WTC11 (cell line): ENCODE measurements around the gene CIZ1. TPM values are rescaled to one million over a fixed set of nuclear protein-coding genes. Genes with fewer than 3 reads are reported as not detected.

Experiments
- ATAC-seq: fragments of 200-7000 bp; cut with Tn5 transposase; 2 replicates; pipeline ENCODE4 v1.10.0; 2021; ENCODE audit warnings: mild to moderate bottlenecking, moderate library complexity
- CTCF ChIA-PET: fragments of 300-600 bp; sonication (Branson Sonifier 250); formaldehyde crosslinking; loops from one replicate; lab custom pipeline; 2021; ENCODE audit warnings: antibody characterized with exemption; lab: Charles Lee
- POLR2A ChIA-PET: fragments of 350-600 bp; sonication (Branson Sonifier 250); formaldehyde crosslinking; loops from one replicate; lab custom pipeline; 2021; ENCODE audit warnings: antibody characterized with exemption; lab: Charles Lee
- DNase-seq: peaks from one replicate; pipeline ENCODE4 v3.0.0; 2021; ENCODE audit warnings: low spot score
- H3K27ac Mint-ChIP-seq: 2 replicates; pipeline ENCODE4 v1.8.0; 2021; ENCODE audit warnings: mixed read lengths
- H3K27me3 Mint-ChIP-seq: 2 replicates; pipeline ENCODE4 v1.8.0; 2021; ENCODE audit warnings: low read depth, mild to moderate bottlenecking, moderate library complexity, mixed read lengths
- H3K36me3 Mint-ChIP-seq: 2 replicates; pipeline ENCODE4 v1.8.0; 2021; ENCODE audit warnings: mixed read lengths
- H3K4me1 Mint-ChIP-seq: 2 replicates; pipeline ENCODE4 v1.8.0; 2022; ENCODE audit warnings: mixed read lengths
- H3K4me3 Mint-ChIP-seq: 2 replicates; pipeline ENCODE4 v1.8.0; 2021; ENCODE audit warnings: mild to moderate bottlenecking, moderate library complexity, mixed read lengths
- H3K9me3 Mint-ChIP-seq: 2 replicates; pipeline ENCODE4 v1.8.0; 2021; ENCODE audit warnings: mixed read lengths
- CREB1 ChIP-seq: sonication (generic); formaldehyde crosslinking; IDR thresholded peaks from 2 replicates; pipeline ENCODE4 v1.8.0; 2023; ENCODE audit warnings: mild to moderate bottlenecking, missing genetic modification reagents
- CREM ChIP-seq: sonication (generic); formaldehyde crosslinking; IDR thresholded peaks from 2 replicates; pipeline ENCODE4 v1.8.1; 2022; ENCODE audit warnings: mild to moderate bottlenecking, missing genetic modification reagents, moderate library complexity
- EMX1 ChIP-seq: fragments of 250-450 bp; sonication (Bioruptor Pico); IDR thresholded peaks from 2 replicates; pipeline ENCODE4 v1.8.0; 2021; ENCODE audit warnings: mild to moderate bottlenecking
- ERG ChIP-seq: fragments of 250-450 bp; sonication (Bioruptor Pico); IDR thresholded peaks from 2 replicates; pipeline ENCODE4 v1.8.0; 2021; ENCODE audit warnings: mild to moderate bottlenecking
- ESRRA ChIP-seq: sonication (generic); formaldehyde crosslinking; IDR thresholded peaks from 2 replicates; pipeline ENCODE4 v1.8.1; 2022; ENCODE audit warnings: mild to moderate bottlenecking, missing genetic modification reagents, borderline replicate concordance
- ETV6 ChIP-seq: sonication (generic); formaldehyde crosslinking; IDR thresholded peaks from 2 replicates; pipeline ENCODE4 v1.8.1; 2022; ENCODE audit warnings: mild to moderate bottlenecking, missing genetic modification reagents
- GRHL2 ChIP-seq: fragments of 250-450 bp; sonication (Bioruptor Pico); IDR thresholded peaks from 2 replicates; pipeline ENCODE4 v1.8.0; 2022; ENCODE audit warnings: mild to moderate bottlenecking, moderate library complexity; ENCODE audit not compliant: insufficient replicate concordance, severe bottlenecking
- GTF2I ChIP-seq: fragments of 250-450 bp; sonication (Bioruptor Pico); conservative IDR thresholded peaks from 2 replicates; pipeline ENCODE4 v1.4.0; 2021; ENCODE audit warnings: mild to moderate bottlenecking
- IRF1 ChIP-seq: sonication (generic); formaldehyde crosslinking; IDR thresholded peaks from 2 replicates; pipeline ENCODE4 v1.8.0; 2023; ENCODE audit warnings: missing genetic modification reagents
- JAZF1 ChIP-seq: fragments of 250-450 bp; sonication (Bioruptor Pico); IDR thresholded peaks from 2 replicates; pipeline ENCODE4 v1.9.0; 2021; ENCODE audit warnings: moderate library complexity, mild to moderate bottlenecking, inconsistent platforms
- NFE2L1 ChIP-seq: sonication (generic); formaldehyde crosslinking; IDR thresholded peaks from 2 replicates; pipeline ENCODE4 v1.8.1; 2023; ENCODE audit warnings: missing genetic modification reagents
- NR2C2 ChIP-seq: sonication (generic); formaldehyde crosslinking; IDR thresholded peaks from 2 replicates; pipeline ENCODE4 v1.8.0; 2022; ENCODE audit warnings: mild to moderate bottlenecking, missing genetic modification reagents
- PREB ChIP-seq: sonication (generic); formaldehyde crosslinking; IDR thresholded peaks from 2 replicates; pipeline ENCODE4 v1.8.1; 2022; ENCODE audit warnings: mild to moderate bottlenecking, missing genetic modification reagents, moderate library complexity, borderline replicate concordance
- SMAD4 ChIP-seq: sonication (generic); formaldehyde crosslinking; IDR thresholded peaks from 2 replicates; pipeline ENCODE4 v1.8.0; 2022; ENCODE audit warnings: mild to moderate bottlenecking, missing genetic modification reagents
- SOX15 ChIP-seq: fragments of 250-450 bp; sonication (Bioruptor Pico); IDR thresholded peaks from 2 replicates; pipeline ENCODE4 v1.9.0; 2021; ENCODE audit warnings: mild to moderate bottlenecking
- TP53 ChIP-seq: sonication (generic); formaldehyde crosslinking; IDR thresholded peaks from 2 replicates; pipeline ENCODE4 v1.8.1; 2023; ENCODE audit warnings: mild to moderate bottlenecking, missing genetic modification reagents
- ZNF423 ChIP-seq: fragments of 250-450 bp; sonication (Bioruptor Pico); IDR thresholded peaks from 2 replicates; pipeline ENCODE4 v2.1.2; 2022; ENCODE audit warnings: mild to moderate bottlenecking, moderate library complexity
- total RNA-seq: library from RNA; stranded (reverse); gene quantifications from 3 replicates; pipeline ENCODE4 v1.2.3, GENCODE V29; 2021
- TF ChIP-seq, protein P1 (sequence below): sonication (generic); formaldehyde crosslinking; IDR thresholded peaks from 2 replicates; pipeline ENCODE4 v1.8.1; 2023; ENCODE audit warnings: mild to moderate bottlenecking, missing genetic modification reagents
- TF ChIP-seq, protein P2 (sequence below): fragments of 250-450 bp; sonication (Bioruptor Pico); IDR thresholded peaks from 2 replicates; pipeline ENCODE4 v1.9.0; 2021; ENCODE audit warnings: mild to moderate bottlenecking
- TF ChIP-seq, protein P3 (sequence below): sonication (generic); formaldehyde crosslinking; IDR thresholded peaks from 2 replicates; pipeline ENCODE4 v1.8.0; 2023; ENCODE audit warnings: mild to moderate bottlenecking, missing genetic modification reagents
- TF ChIP-seq, protein P4 (sequence below): sonication (generic); formaldehyde crosslinking; IDR thresholded peaks from 2 replicates; pipeline ENCODE4 v1.8.0; 2022; ENCODE audit warnings: mild to moderate bottlenecking, missing genetic modification reagents

CIZ1 gene
- total RNA-seq, 1 experiment from 2014 or later = 90.2 TPM

GRCh38 chr9:128225770-128226411 is 34.5 kb upstream of the CIZ1 start:
- ATAC-seq (no peak), DNase-seq (no peak)
- Mint-ChIP-seq H3K9me3 (no peaks in the 10 kb centered on the region), H3K27me3 (no peaks in the 10 kb centered on the region; the same call in 1 of the 2 replicates), H3K27ac (no peak overlapping the region), H3K36me3 (peaks cover 17% of the 10 kb centered on the region), H3K4me1 (no peaks in the 10 kb centered on the region), H3K4me3 (no peak overlapping the region)
- ChIA-PET CTCF (interaction anchor here (1.0 kb wide), 1 partner anchor 33 kb away, joined by 3 read pairs; no protein-coding TSS in a partner anchor), POLR2A (interaction anchor here (0.6 kb wide), 1 partner anchor 723 kb away, joined by 5 read pairs; no protein-coding TSS in a partner anchor)
- TF ChIP-seq ZNF423 (no peak), SOX15 (CRISPR knock-in tag) (no peak), IRF1 (CRISPR knock-in tag) (no peak), PREB (CRISPR knock-in tag) (no peak), NR2C2 (CRISPR knock-in tag) (no peak), NFE2L1 (CRISPR knock-in tag) (no peak), ETV6 (CRISPR knock-in tag) (no peak)
- TF ChIP-seq, protein P1, sequence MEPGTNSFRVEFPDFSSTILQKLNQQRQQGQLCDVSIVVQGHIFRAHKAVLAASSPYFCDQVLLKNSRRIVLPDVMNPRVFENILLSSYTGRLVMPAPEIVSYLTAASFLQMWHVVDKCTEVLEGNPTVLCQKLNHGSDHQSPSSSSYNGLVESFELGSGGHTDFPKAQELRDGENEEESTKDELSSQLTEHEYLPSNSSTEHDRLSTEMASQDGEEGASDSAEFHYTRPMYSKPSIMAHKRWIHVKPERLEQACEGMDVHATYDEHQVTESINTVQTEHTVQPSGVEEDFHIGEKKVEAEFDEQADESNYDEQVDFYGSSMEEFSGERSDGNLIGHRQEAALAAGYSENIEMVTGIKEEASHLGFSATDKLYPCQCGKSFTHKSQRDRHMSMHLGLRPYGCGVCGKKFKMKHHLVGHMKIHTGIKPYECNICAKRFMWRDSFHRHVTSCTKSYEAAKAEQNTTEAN (CRISPR knock-in tag) = no peak

GRCh38 chr9:128224877-128225276 is 33.5 kb upstream of the CIZ1 start:
- H3K4me3 Mint-ChIP-seq = no peak overlapping the region
- DNase-seq = no peak
- H3K27me3 Mint-ChIP-seq = no peaks in the 10 kb centered on the region; the same call in 1 of the 2 replicates
- ChIA-PET POLR2A (interaction anchor here (0.6 to 0.7 kb wide), 2 partner anchors 417 to 439 kb away, joined by 3 to 5 read pairs; no protein-coding TSS in a partner anchor), CTCF (no interaction called here)
- H3K9me3 Mint-ChIP-seq = no peaks in the 10 kb centered on the region
- H3K4me1 Mint-ChIP-seq = no peaks in the 10 kb centered on the region
- H3K36me3 Mint-ChIP-seq = peaks cover 21% of the 10 kb centered on the region
- no peak for ATAC-seq
- TF ChIP-seq, protein P2, sequence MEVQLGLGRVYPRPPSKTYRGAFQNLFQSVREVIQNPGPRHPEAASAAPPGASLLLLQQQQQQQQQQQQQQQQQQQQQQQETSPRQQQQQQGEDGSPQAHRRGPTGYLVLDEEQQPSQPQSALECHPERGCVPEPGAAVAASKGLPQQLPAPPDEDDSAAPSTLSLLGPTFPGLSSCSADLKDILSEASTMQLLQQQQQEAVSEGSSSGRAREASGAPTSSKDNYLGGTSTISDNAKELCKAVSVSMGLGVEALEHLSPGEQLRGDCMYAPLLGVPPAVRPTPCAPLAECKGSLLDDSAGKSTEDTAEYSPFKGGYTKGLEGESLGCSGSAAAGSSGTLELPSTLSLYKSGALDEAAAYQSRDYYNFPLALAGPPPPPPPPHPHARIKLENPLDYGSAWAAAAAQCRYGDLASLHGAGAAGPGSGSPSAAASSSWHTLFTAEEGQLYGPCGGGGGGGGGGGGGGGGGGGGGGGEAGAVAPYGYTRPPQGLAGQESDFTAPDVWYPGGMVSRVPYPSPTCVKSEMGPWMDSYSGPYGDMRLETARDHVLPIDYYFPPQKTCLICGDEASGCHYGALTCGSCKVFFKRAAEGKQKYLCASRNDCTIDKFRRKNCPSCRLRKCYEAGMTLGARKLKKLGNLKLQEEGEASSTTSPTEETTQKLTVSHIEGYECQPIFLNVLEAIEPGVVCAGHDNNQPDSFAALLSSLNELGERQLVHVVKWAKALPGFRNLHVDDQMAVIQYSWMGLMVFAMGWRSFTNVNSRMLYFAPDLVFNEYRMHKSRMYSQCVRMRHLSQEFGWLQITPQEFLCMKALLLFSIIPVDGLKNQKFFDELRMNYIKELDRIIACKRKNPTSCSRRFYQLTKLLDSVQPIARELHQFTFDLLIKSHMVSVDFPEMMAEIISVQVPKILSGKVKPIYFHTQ (CRISPR knock-in tag) = no peak
- TF ChIP-seq, protein P3, sequence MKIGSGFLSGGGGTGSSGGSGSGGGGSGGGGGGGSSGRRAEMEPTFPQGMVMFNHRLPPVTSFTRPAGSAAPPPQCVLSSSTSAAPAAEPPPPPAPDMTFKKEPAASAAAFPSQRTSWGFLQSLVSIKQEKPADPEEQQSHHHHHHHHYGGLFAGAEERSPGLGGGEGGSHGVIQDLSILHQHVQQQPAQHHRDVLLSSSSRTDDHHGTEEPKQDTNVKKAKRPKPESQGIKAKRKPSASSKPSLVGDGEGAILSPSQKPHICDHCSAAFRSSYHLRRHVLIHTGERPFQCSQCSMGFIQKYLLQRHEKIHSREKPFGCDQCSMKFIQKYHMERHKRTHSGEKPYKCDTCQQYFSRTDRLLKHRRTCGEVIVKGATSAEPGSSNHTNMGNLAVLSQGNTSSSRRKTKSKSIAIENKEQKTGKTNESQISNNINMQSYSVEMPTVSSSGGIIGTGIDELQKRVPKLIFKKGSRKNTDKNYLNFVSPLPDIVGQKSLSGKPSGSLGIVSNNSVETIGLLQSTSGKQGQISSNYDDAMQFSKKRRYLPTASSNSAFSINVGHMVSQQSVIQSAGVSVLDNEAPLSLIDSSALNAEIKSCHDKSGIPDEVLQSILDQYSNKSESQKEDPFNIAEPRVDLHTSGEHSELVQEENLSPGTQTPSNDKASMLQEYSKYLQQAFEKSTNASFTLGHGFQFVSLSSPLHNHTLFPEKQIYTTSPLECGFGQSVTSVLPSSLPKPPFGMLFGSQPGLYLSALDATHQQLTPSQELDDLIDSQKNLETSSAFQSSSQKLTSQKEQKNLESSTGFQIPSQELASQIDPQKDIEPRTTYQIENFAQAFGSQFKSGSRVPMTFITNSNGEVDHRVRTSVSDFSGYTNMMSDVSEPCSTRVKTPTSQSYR = no peak
- no peak for TF ChIP-seq ESRRA (CRISPR knock-in tag)
- no peak for TF ChIP-seq SMAD4
- TF ChIP-seq JAZF1 (CRISPR knock-in tag) = no peak
- TF ChIP-seq, protein P1 (CRISPR knock-in tag) = no peak
- no peak for TF ChIP-seq CREM (CRISPR knock-in tag)
- TF ChIP-seq ERG (CRISPR knock-in tag) = no peak
- TF ChIP-seq GRHL2 = no peak
- TF ChIP-seq TP53 (CRISPR knock-in tag) = no peak
- no peak for TF ChIP-seq GTF2I (CRISPR knock-in tag)
- no peak for TF ChIP-seq EMX1 (CRISPR knock-in tag)
- TF ChIP-seq, protein P4, sequence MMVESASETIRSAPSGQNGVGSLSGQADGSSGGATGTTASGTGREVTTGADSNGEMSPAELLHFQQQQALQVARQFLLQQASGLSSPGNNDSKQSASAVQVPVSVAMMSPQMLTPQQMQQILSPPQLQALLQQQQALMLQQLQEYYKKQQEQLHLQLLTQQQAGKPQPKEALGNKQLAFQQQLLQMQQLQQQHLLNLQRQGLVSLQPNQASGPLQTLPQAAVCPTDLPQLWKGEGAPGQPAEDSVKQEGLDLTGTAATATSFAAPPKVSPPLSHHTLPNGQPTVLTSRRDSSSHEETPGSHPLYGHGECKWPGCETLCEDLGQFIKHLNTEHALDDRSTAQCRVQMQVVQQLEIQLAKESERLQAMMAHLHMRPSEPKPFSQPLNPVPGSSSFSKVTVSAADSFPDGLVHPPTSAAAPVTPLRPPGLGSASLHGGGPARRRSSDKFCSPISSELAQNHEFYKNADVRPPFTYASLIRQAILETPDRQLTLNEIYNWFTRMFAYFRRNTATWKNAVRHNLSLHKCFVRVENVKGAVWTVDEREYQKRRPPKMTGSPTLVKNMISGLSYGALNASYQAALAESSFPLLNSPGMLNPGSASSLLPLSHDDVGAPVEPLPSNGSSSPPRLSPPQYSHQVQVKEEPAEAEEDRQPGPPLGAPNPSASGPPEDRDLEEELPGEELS (CRISPR knock-in tag) = no peak
- TF ChIP-seq NR2C2 (CRISPR knock-in tag) = no peak
- no peak for TF ChIP-seq CREB1 (CRISPR knock-in tag)
- H3K27ac Mint-ChIP-seq = no peak overlapping the region
